Measurements from ENCODE around the gene ZFHX3.

The ZFHX3 gene

DNA sequence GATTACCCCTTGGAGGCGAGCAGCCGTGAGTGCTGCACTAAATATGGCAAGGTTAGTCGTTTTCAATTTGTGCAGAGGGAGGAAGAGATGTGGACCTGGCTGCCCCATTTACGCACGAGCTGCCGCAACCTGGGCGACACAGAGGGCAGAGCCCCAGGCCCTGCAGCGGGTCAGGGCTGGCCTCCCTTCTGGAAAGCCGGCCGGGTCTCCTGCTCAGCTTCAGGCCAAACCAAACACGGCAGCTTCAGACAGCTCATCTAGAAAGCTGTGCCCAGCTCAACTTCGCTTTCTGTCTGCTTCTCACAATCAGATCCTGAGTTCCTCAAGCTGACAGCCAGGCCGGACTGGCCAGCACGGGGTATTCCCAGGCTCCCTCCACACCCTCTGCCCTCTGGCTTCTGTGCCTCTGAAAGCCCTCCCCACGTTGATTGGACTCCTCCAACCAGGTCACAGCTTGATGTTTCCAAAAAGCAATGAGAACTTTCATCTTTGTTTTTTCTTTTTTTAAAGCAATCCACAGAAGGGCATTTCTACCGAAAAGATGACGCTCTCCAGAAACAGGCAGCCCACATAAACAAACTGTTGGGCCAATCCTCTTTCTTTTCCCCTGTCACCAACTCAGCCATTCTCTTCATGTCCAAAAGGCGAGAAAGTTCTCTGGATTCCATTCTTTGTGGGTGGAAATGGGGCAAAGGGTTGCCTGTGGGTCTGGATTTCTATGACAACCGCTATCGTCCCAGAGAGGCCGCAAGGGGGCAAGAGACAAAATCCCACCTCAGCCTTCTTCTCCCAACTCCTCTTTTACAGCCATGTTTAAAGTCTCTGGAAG, 189.0 kb downstream of the ZFHX3 start:
- DNase-seq: no peak

DNA sequence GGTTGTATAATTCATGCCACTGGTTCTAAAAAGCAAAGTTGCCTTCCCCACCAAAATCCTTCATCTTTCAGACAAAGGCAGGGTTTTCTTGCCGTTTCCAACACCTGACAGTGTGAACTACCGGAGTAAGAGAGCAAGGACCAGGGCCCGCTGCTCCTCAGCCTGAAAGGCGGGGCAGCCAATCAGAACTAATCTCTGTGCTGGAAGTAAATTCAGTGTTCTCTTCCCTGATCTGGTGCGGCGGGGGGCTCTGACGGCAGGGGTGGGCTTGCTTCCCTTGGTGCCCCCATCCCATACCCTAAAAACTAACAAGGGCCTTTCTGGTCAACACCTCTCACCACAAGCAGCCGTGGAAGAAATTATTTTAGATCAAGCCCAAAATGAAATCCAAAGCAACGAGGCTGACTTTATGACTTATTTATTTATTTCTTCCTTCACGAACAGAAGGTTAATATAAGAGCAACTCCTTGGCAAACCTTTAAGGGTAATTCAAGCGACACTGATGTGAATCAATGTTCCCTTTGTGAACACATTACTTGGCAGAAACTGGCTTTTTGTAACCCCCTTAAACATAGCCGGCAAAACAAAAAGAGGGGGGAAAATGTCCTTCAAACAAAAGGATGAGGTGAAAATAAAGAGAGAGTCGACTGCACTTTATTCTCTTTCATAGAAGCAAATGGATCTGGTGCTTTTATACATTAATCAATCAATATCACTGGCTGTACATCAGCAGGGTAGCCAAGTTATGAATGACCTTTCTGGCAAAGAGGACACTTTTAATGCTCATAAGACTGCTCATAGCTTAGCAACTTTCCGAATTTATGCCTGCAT, 189.9 kb downstream of the ZFHX3 start:
- DNase-seq: no peak

DNA sequence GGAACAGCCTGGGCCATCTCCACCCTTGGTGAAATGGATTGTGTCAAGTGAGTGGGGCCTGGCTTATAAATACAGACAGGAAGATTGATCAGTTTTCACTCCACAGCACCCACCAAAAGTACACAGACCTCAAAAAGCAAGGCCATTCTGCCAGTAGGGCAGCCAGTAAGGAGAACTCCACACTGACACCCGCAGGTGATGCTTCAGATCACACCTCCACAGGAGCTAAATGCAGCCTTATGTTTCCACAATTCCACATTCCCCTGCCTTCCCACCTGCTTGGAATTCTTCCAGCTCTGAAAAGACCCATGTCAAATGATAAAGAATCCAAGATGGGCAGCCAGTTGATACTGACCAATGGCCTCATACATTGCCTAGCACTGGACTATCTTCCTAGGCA, 191.1 kb downstream of the ZFHX3 start:
- no peak for DNase-seq

DNA sequence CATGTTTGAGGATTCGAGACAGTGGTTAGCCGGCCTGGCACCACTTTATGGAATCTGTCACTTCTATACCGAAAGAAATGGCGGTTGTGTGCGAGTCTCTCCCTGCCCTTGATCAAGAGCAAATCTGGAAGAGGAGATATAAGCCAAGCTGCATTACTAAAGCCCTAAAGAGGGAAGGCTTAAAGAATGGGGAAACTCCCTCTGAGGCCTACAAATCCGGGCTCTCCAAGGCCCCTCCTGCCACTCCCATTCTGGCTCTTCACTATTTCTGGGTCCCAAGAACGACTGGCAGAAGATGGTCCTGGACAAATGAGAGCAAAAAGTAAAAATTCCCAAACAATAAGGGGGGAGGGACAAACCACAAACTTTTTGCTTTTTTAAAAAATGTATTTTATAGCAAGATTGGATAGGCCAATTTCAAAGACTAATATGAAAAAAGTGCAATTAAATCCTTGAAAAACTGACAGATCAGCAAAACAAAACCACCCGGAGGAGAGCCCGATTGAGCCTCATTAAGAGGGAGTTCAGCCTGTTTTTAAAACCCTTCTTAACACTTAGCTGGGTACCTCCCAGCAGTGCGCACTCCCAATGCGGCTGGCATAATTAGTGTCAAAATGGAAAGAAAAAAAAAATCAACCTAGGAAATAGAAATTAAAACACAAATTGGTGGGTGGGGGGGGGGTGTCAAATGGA, 193.5 kb downstream of the ZFHX3 start:
- no peak for DNase-seq

DNA sequence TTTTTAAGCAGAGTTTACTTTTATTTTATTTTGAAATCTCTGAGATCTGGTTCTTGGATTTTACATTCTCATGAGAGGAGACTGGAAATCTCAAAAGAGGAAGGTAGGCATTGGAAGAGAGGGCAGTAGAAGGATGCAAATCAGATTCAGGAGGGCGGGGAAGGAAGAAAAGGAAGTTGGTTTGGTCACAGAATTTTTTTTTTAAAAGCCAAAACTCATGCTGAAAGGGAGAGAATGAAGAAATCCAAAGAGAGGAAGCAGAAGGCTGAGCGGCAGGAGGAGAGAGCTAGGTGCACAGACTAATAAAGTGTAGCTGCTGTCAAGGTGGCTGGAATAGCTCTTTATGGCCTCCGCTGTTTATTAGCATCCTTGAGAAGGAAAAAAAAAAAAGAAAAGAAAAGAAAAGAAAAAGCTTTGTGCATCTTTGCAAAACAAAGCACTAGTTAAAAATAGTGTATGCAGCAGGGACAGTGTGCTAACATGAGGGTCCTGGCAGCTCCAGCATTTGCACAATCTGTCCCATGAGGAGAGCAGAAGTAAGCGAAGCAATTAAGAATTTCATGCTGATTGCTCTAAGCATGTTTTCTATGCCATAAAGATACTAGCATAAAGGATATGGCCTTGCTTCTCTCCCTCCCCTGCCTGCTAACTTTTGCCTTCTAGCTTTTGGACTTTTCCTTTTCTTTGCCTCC, 194.2 kb downstream of the ZFHX3 start:
- DNase-seq: no peak

DNA sequence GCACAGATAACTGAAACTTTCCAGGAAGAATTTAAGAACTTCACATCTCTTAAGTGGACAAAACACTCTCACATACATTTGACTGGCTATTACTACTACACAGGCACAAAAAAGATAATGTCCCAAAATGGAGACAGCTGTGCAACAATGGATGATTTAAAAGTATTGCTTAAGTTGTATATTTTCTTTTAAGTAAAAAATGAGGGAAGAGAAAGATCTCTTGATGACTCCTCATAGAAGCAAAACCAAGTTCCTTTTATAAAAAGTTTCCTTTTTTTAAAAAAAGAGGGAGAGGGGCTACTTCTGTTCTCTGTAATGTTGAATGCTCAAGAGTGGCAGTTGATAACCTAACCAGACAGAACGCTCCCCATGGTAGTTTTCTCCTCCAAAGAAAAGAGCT, 195.5 kb downstream of the ZFHX3 start:
- DNase-seq: no peak

DNA sequence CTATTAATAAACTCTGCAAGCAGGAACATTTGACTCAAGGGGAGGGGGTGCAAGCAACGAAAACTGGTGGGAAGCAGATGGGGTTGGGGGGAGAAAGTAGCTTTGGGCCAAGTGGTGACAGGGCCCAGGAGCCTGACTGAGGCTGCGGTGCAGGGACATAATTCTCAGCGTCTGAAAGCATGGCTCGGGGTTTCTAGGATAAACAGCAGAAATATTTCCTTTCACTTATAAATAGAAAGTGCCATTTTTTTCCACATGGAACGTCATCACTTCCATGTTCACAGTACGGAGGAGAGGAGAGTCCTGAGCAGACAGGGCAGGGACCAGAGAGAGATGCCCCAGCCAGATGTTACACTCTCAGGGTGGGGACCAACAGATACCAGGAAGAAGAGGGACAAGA, 197.1 kb downstream of the ZFHX3 start:
- no peak for DNase-seq

DNA sequence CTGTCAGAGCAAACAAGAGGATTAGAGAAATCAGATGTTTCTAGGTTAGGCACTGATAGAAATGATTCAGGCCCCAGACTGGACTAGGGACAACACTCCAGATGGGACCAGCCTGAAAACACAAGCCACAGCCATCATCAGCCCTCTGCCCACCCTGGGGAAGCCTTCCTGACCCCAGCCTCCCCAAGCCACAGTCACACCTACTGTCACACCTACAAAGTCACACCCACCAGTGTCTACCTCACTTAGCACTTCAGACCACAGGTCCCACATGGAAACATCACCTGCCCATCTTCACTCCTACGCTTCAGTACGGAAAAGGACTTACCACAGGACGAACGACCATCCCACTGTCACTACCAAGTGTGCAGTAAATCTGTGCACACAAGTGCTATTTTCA, 197.9 kb downstream of the ZFHX3 start:
- DNase-seq: no peak

DNA sequence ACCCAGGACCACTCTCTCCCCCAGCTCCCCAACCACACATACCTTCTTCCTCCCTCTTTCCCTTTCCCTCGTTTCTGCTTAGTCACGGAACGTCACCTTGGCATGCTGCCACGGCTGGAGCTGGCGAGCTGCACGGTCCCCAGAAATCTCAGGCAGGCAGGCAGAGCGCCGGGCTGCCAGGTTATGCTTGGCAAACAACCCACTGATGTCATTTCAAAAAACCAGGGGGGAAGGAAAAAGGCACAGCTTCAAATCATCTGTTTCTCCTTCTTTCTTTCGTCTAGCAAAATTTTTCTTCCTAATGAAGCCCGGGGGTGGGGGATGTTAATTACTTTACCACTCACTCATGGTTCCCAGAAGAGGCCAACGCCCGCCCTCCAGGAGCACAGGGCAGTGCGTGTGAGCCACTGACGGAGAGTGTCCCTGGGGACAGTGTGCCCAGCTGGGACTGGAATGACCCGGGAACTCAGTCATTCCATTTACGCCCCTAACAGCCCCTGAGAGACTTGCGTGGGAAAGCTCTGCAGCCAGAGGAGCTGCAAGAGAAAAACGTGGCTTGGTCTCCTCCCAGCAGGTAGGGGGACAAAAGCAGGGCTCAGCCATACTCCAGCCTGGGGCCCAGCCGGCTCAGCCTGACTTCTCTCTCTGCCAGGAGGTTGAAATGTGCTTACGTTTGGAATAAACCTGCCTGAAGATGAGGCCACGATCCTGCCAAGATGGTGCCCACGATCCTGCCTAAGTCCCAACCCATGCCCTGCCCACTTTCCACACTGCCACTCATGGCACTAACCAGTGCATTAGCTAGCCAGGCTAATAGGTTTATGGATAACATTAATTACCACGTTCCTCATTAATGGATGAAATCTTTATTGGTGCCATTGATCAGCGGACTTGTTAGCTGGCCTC, 198.9 kb downstream of the ZFHX3 start:
- peak; percentile 67 for DNase-seq

DNA sequence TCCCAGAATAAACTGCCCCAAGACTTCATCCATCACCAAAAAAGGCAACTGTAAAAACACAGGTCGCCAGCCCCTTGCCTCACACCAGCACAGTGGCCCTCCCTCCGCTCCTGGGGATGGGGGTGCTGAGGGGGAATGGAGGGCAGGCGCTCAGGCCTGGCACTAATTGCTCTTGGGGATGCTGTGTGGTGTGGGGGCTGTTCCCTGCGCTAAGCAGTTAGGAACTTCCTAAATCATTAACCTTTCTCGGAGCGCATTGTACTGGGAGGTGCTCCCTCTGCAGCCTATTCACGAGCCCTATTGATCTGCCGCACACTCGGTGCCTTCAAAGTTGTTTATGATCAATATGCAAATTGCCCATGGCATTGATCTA, 199.9 kb downstream of the ZFHX3 start:
- no peak for DNase-seq

DNA sequence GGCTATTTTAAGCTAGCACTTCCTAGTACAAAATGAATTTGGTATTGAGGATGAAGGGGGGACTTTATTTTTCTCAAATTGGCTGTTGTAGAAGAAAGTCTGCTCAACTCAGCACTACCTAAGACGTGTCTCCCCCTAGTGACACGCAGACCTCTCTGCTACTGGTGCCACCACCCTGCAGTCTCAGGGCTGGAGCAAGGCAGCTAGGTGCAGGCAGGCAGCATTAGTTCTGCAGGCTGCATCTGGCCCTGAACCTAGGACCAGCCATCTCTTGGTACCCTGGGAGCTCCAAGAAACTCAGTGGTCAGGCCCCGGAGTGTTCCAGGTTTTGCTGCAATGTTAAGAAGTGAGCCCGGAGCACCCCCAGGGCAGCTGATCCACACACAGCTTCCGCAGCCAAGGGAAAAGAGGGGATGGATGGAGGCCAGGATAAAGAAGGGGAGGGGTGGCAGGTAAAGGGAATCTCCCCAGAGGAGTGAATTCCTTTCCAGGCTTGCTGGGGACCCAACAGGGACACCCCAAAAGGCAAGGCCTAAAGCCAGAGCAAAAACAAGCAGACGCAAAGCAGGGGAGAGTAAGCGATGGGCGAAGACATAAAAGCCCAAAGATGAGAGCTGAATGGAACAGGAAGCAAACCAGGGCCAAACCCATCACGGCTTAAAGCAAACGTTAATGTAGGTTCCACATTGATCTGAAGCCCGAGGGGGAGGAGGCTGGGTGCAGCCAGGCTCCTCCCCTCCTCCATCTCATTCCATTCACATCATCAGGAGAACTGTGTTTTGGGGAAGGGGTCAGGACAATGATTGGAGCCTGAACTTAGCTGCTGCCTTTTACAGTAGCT, 200.5 kb downstream of the ZFHX3 start:
- no peak for DNase-seq

DNA sequence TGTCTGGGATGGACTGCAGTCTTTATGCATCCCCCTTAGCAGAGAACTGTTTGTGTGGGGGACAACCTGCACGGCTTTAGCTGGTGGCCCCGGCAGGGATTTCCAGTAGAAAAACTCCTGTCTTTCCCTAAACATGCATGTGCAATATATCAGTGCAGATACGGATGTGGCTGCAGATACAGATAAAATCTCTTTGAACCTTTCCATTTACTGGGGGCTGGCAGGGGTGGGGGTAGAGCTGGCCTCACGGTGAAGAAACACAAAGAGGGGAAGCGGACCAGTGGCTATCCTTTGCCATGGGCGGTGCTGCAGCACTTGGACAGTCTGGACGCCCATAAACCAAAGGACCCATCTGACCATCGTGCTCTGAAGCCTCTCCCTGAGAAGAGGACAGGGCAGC, 201.3 kb downstream of the ZFHX3 start:
- DNase-seq: no peak

DNA sequence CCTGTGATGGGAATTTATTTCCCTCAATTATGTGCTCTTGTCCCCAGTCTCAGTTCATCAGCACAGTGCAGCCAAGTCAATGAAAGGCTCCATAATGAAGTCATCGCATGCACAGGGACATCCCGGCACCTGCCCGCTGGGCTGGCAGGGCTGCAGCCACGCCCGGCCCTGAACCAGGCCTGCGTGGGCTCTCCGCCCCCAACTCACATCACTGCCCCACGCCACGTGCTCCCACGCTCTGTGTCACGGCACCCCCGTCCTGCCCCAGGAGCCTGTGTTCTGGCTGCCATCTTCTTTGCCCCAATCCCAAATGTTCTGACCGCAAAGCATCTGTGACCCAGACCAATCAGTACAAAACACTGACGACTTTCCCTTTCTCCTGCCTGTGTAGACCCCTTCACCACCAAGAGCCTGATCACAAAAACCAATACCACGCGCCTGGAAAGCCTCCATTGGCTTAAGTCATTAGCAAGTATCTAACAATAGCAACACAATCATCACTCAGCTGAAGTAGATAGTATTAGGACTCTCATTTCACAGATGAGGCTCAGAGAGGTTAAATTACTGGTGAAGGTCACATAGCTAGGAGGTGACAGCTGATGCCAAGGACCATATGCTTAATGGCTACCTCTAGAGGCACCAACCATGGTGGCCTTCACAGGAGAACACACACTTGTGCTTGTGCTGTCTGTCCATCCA, 202.5 kb downstream of the ZFHX3 start:
- DNase-seq: no peak

DNA sequence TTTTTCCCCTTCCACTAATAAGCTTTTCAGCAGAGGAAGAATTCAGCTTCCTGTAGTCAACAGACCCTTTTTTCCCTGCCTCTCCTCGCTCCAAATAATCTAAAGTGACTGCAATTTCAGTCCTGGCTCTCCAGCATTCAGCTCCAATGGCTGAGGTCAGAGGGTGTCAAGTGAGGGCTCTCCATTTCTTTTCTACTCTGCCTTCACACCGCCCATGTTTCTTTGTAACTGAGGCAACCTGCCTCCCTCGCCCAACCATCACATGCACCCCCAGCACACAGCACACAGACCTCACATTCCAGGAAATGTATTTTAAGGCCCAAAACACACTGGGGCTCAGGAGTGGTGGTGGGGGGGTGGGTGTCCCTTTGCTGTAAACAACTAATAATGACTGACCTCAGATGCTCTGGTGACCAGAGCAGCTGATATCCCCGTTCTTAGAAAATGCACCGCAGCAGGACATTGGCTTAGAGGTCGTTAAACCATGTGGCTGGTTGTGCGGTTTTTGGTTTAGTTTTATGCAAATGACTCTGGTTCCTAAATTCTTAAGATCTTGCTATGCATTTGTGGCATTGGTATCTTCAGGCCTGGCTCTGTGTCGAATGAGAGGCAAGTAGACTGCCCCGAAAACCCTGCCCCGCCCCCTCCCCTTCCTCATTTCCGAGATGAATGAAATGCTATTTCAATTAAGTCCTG, 203.6 kb downstream of the ZFHX3 start:
- DNase-seq: no peak

DNA sequence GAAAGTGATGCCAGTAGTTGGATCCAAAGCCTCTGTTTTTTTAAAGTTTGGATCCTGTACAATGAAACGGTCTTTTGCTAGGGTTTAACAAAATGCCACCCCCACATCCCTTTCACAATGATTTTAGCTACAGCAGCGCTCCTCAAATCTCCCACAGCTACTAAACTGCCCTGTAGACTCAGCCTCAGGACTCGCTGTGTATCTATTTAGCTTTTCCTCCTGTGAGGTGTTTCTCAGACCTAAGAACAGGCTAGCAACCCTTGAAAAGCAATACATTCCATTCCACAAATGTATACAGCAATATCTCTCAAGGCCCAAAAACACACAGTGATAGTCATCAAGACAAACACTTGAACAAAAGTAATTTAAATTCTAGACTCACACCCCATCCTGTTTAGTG, 206.4 kb downstream of the ZFHX3 start:
- DNase-seq: no peak

DNA sequence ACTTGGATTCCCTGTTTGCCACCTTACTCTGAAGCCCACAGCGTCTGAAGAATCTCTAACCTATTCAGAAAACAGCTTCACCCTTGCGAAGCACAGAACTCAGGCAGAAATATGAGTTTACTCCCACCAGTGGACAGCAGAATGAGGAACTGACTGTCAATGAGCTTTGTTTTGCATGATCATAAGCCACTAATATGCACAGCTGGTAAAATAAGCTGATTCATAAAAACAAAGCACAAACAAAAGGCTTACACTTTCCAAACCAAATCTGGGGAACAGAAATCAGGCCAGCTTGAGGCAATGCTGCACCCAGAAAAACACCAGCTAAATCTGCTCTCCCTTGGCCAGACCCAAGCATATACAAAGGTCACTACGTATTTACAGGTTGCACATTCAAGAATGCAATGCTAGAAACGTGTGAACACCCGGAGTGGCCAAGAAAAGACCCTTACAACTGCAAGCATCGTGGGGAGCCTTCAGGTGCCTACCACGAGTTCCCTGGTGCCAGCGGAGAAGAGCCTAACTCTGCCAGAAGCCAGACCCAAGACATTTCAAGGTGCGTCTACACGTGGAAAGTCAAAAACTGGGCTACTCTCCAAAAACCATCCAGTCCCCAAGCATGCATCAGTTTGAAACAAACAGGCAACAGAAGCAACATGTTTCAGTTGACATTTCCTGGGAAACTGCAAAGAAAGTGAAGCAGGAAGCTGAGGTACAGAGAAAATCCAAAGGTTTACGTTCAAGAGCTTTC, 207.1 kb downstream of the ZFHX3 start:
- DNase-seq: no peak

DNA sequence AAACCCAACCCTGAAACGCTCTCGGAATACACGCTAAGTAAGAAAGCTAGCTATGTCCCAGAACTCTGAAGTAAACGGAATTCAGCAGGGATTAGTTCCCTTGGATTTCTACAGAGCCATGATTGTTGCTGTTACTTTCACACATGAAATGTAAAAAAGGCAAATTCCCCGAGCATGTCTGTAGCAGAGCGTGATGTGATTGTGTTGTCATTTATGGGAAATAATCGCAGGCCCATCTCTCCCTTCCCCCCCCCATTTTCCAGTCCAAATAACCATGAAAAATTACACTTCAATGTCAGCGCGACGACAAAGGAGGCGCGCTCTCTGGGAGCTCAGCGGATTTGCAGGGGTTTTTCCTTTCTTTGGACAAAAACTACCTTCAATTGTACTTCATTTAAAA, 209.0 kb downstream of the ZFHX3 start:
- DNase-seq: no peak

DNA sequence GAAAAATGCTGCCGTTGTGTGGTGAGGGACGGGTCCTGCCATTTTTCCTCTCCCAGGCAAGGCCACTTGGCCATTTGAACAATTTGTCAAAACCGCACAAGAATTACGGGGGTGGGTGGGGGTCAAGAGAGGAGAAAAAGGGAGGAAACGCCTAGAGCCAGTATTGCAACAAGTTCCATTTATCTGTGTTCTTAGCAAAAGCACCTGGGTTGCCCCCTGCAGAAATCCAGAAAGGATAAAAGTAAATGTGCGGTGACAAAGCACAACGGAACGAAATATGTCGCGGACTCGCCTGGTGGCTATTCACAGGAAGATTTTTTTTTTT, 209.4 kb downstream of the ZFHX3 start:
- no peak for DNase-seq

All from SHP77 treated with DMSO at 0.1 percent for 48 hours (cell line).